ENCODE results near the gene ADCK2. TPM values are rescaled to one million over a fixed set of nuclear protein-coding genes. Genes with fewer than 3 reads are reported as not detected.
A peak's percentile ranks its signal among the peaks of the same experiment; 100 is the strongest.
"Not testable (repeated sequence)": the region's sequence is repeated elsewhere in the genome, so short reads cannot be mapped to it uniquely, and the experiment has no call there.

Gene ADCK2
- total RNA-seq, 4 donors from 2014 or later, result 31.6 to 43.8 (median 37.4) TPM

DNA sequence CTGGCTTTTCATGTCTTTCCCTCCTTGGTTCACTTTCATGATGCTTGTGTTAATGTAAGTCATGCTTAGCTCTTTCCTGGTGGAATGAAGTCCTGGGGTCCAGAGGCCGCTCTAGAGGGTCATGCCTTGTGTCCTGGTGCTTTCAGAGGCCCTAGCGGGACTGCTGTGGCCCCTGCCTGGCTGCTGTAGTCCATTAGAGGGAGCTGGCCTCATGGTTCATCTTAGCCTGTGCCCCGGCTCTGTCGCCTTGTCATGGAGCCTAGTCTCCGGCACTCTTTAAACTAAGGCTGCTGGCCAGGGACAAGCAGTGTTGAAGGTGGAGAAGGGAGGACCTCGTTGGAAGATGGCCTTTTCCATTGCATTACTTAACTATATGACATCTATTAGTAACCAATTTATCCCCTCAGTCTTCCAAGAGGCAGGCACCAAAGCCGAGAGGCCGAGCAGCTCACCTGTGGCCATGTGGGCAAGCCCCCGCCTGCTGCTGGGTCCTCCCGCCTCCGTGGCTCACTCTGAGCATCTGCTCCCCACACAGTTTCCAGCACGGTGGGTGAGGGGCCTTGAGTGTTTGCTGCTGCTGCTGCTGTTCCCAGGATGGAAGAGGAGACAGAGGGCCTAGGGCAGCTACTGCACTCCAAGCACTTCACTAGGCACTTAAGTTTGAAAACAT is 18.8 kb downstream of the ADCK2 start:
- no peak overlapping the region for H3K4me3 ChIP-seq
- peaks cover 0 to 12% (median 0%) of the 10 kb centered on the region in 4 donors for H3K36me3 ChIP-seq
- WGBS, 2 donors (ENCODE audit: low coverage in 1 of 2), result 89% methylated on average over 12 of the region's 12 CpGs; no CpG with 5 or more reads in 1 of the 2 donors
- intact Hi-C loops (cut with DNase I; ENCODE audit: low total_unique reads), result no loop called here
- in situ Hi-C loops (cut with MboI; ENCODE audit: low pct_ligation_motif_present in 1 of 4, low pct_unique_long_range_greater_than_20kb in 1 of 4, low sequenced_read_pairs in 3 of 4), result loop anchor here (25.0 kb wide), 1 partner anchor 321 kb away; the partner anchor contains the start of gene MRPS33 (in 4 of the 4)
- TF ChIP-seq POLR2AphosphoS5 (IDR thresholded peaks at IDR 0.05) (no peak), EP300 (IDR thresholded peaks at IDR 0.05; ENCODE audit: low read depth) (no peak), POLR2A (IDR thresholded peaks at IDR 0.05) (no peak)
- TF ChIP-seq, protein P1, sequence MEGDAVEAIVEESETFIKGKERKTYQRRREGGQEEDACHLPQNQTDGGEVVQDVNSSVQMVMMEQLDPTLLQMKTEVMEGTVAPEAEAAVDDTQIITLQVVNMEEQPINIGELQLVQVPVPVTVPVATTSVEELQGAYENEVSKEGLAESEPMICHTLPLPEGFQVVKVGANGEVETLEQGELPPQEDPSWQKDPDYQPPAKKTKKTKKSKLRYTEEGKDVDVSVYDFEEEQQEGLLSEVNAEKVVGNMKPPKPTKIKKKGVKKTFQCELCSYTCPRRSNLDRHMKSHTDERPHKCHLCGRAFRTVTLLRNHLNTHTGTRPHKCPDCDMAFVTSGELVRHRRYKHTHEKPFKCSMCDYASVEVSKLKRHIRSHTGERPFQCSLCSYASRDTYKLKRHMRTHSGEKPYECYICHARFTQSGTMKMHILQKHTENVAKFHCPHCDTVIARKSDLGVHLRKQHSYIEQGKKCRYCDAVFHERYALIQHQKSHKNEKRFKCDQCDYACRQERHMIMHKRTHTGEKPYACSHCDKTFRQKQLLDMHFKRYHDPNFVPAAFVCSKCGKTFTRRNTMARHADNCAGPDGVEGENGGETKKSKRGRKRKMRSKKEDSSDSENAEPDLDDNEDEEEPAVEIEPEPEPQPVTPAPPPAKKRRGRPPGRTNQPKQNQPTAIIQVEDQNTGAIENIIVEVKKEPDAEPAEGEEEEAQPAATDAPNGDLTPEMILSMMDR (IDR thresholded peaks at IDR 0.05), result no peak
- no peaks in the 10 kb centered on the region for H3K9me3 ChIP-seq
- H3K27me3 ChIP-seq, result no peaks in the 10 kb centered on the region
- no peak overlapping the region for H3K27ac ChIP-seq
- H3K4me1 ChIP-seq, result peaks cover 3 to 7% (median 6%) of the 10 kb centered on the region in 4 donors
- no peak for DNase-seq

DNA sequence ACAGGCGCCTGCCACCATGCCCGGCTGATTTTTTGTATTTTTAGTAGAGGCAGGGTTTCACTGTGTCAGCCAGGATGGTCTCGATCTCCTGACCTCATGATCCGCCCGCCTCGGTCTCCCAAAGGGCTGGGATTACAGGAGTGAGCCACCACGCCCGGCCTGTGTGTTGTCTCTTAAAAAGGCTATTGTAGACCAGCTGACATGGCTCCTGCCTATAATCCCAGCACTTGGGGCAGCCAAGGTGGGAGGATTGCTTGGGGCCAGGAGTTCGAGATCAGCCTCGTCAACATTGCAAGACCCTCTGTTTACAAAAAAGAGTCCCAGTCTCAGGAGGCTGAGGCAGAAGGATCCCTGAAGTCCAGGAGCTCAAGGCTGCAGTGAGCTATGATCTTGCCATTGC is 21.1 kb downstream of the ADCK2 start:
- not testable (repeated sequence) for H3K4me3 ChIP-seq, DNase-seq
- in situ Hi-C loops (cut with MboI; ENCODE audit: low pct_ligation_motif_present in 1 of 4, low pct_unique_long_range_greater_than_20kb in 1 of 4, low sequenced_read_pairs in 3 of 4), result loop anchor here (25.0 kb wide), 1 partner anchor 318 kb away; the partner anchor contains the start of gene MRPS33 (in 4 of the 4)

DNA sequence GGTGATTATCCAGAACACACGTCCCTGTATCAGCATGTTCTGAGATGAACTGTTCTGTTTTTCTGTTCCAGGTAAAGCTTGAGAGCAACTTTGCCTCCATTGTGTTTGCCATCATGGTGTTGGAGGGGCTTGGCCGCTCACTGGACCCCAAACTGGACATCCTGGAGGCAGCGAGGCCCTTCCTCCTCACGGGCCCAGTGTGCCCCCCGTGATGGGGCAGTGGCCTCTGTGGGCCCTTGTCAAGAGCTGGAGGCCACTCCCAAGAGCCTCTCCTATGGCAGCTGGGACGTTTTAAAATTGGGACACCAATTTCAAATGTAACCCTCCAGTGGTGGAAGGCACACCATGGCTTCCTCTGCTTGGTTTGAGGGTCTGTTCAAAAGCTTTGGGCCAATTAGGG is 21.8 kb downstream of the ADCK2 start:
- H3K27me3 ChIP-seq, result no peaks in the 10 kb centered on the region
- peaks cover 0 to 3% (median 0%) of the 10 kb centered on the region in 4 donors for H3K36me3 ChIP-seq
- no peak overlapping the region for H3K27ac ChIP-seq
- peaks cover 12 to 25% (median 18%) of the 10 kb centered on the region in 4 donors for H3K4me1 ChIP-seq
- WGBS, 2 donors (ENCODE audit: low coverage in 1 of 2), result 91% methylated on average over 6 of the region's 6 CpGs; no CpG with 5 or more reads in 1 of the 2 donors
- DNase-seq, result no peak
- H3K4me3 ChIP-seq, result no peak overlapping the region
- H3K9me3 ChIP-seq, result no peaks in the 10 kb centered on the region
- in situ Hi-C loops (cut with MboI; ENCODE audit: low pct_ligation_motif_present in 1 of 4, low pct_unique_long_range_greater_than_20kb in 1 of 4, low sequenced_read_pairs in 3 of 4) (loop anchor here (25.0 kb wide), 1 partner anchor 318 kb away; the partner anchor contains the start of gene MRPS33 (in 4 of the 4)), intact Hi-C loops (cut with DNase I; ENCODE audit: low total_unique reads) (no loop called here)
- TF ChIP-seq EP300 (IDR thresholded peaks at IDR 0.05; ENCODE audit: low read depth) (no peak), POLR2A (IDR thresholded peaks at IDR 0.05) (no peak), POLR2AphosphoS5 (IDR thresholded peaks at IDR 0.05) (no peak)
- TF ChIP-seq, protein P1 (IDR thresholded peaks at IDR 0.05), result no peak

More for the DNA sequence above, 21.1 kb downstream of the ADCK2 start:
- peaks cover 12 to 21% (median 18%) of the 10 kb centered on the region in 4 donors for H3K4me1 ChIP-seq
- H3K27ac ChIP-seq; H3K27me3 ChIP-seq; intact Hi-C loops (cut with DNase I; ENCODE audit: low total_unique reads); H3K9me3 ChIP-seq; H3K36me3 ChIP-seq: not testable (repeated sequence)
- WGBS, 2 donors (ENCODE audit: low coverage in 1 of 2), result 95% methylated on average over 10 of the region's 10 CpGs; no CpG with 5 or more reads in 1 of the 2 donors

DNA sequence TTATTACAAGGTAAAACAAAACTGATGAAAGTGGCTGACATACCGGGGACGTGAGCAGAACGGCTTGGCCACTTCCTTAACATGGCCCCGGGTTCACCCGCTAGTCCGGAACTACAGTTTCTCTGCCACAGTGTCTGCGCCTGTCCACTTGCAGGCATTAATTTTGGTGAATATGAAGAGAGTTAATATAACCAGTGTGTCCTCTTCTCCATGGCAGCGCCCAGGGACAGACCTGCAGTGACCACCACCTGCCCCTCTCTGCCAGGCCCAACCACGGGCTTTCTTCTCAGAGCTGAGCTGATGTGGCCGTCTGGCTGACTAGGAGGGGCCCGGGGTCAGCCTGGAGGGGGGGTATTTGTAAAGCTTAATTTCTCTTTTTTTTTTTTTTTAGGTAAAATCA is 22.6 kb downstream of the ADCK2 start:
- no peaks in the 10 kb centered on the region for H3K27me3 ChIP-seq
- no peaks in the 10 kb centered on the region for H3K9me3 ChIP-seq
- 91 to 96% methylated on average over 7 to 11 of the region's 11 CpGs for WGBS, 2 donors (ENCODE audit: low coverage in 1 of 2)
- in situ Hi-C loops (cut with MboI; ENCODE audit: low pct_ligation_motif_present in 1 of 4, low pct_unique_long_range_greater_than_20kb in 1 of 4, low sequenced_read_pairs in 3 of 4), result loop anchor here (25.0 kb wide), 1 partner anchor 317 kb away; the partner anchor contains the start of gene MRPS33 (in 4 of the 4)
- DNase-seq, result no peak
- H3K27ac ChIP-seq, result peak overlapping the region in 3 of 4 donors; percentile 91 to 93 (median 92)
- no peak overlapping the region for H3K4me3 ChIP-seq
- H3K4me1 ChIP-seq, result peaks cover 12 to 25% (median 18%) of the 10 kb centered on the region in 4 donors
- TF ChIP-seq EP300 (IDR thresholded peaks at IDR 0.05; ENCODE audit: low read depth) (no peak), POLR2AphosphoS5 (IDR thresholded peaks at IDR 0.05) (no peak), POLR2A (IDR thresholded peaks at IDR 0.05) (no peak)
- TF ChIP-seq, protein P1 (IDR thresholded peaks at IDR 0.05), result no peak
- intact Hi-C loops (cut with DNase I; ENCODE audit: low total_unique reads), result no loop called here
- H3K36me3 ChIP-seq, result no peaks in the 10 kb centered on the region

All from transverse colon (tissue), 4 donors.